ENCODE data around the gene FAM151B. TPM values are rescaled to one million over a fixed set of nuclear protein-coding genes. Genes with fewer than 3 reads are reported as not detected.

The FAM151B gene
- total RNA-seq, 1 experiment from 2014 or later, result 0.72 TPM

DNA sequence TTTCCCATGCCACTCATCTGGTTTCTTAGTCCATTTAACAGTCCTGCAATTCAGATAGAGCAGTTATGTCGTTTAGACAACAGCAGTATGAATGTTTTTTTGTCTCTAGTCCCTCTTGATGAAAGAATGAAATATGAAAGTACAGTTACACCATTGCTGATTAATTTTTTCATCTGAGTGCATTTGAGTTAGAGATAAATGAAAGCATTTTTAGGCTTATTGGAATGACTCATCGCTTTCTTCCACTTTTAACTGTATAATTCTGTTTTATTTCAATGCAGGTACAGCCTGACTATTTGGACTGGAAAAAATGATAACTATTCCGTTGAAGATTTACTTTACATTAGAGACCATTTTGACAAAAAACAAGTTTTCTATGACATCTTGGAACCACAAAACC is 53.5 kb downstream of the FAM151B start:
- Histone ChIP-seq H3K9ac (ENCODE audit: extremely low read depth, insufficient read length, low read length) (no peak overlapping the region), H3K56ac (ENCODE audit: insufficient read length, low read depth, low read length) (no peak overlapping the region), H3K27ac (ENCODE audit: insufficient read length, low read depth, low read length) (no peak overlapping the region), H3K23ac (ENCODE audit: insufficient read length, low read depth, low read length) (no peak overlapping the region), H3K79me2 (ENCODE audit: insufficient read depth, low read length) (no peaks in the 10 kb centered on the region), H3K27me3 (ENCODE audit: insufficient read depth, low read length) (no peaks in the 10 kb centered on the region), H4K20me1 (ENCODE audit: control insufficient read depth, insufficient read depth, insufficient read length) (no peaks in the 10 kb centered on the region), H3K18ac (ENCODE audit: insufficient read length, low read depth, low read length) (no peak overlapping the region), H3K14ac (ENCODE audit: insufficient read depth, low read length) (no peak overlapping the region), H3K79me1 (ENCODE audit: insufficient read depth, low read depth, low read length, poor library complexity, severe bottlenecking) (no peaks in the 10 kb centered on the region), H2BK15ac (ENCODE audit: low read depth, low read length) (no peak overlapping the region), H3K4me1 (ENCODE audit: insufficient read depth, low read length) (no peaks in the 10 kb centered on the region), H2BK5ac (ENCODE audit: insufficient read length, low read length) (no peak overlapping the region), H2AK5ac (ENCODE audit: insufficient read length, low read length) (no peak overlapping the region), H3K9me3 (ENCODE audit: control insufficient read depth, low read depth, low read length) (no peaks in the 10 kb centered on the region), H4K5ac (ENCODE audit: insufficient read length, low read depth, low read length) (no peak overlapping the region), H2BK120ac (ENCODE audit: low read depth, low read length, poor library complexity, severe bottlenecking) (no peak overlapping the region), H3K4ac (ENCODE audit: low read depth, low read length) (no peak overlapping the region), H2BK20ac (ENCODE audit: low read depth, low read length, poor library complexity, severe bottlenecking) (no peak overlapping the region), H3T11ph (ENCODE audit: low read length) (no peak overlapping the region), H4K8ac (replicated peaks; ENCODE audit: insufficient read length, low read depth, low read length) (no peak overlapping the region), H3K4me2 (ENCODE audit: insufficient read depth, insufficient read length, low read length) (no peak overlapping the region), H3K23me2 (ENCODE audit: insufficient read length, low read depth, low read length, poor library complexity, severe bottlenecking) (no peaks in the 10 kb centered on the region), H2BK12ac (ENCODE audit: insufficient read length, low read depth, low read length) (no peak overlapping the region), H4K91ac (ENCODE audit: insufficient read length, low read depth, low read length) (no peak overlapping the region), H2AFZ (ENCODE audit: low read length) (no peak overlapping the region)
- no peak overlapping the region for H3K27ac Mint-ChIP-seq
- no peaks in the 10 kb centered on the region for H3K36me3 Mint-ChIP-seq (ENCODE audit: insufficient read depth in 1 of 3, low read depth in 3 of 3)
- WGBS (ENCODE audit: extremely low coverage, insufficient read length, low lambda C conversion rate), result no CpG with 5 or more reads among the region's 3 CpGs
- H3K4me3 Mint-ChIP-seq, result no peak overlapping the region
- TF ChIP-seq, protein P1, sequence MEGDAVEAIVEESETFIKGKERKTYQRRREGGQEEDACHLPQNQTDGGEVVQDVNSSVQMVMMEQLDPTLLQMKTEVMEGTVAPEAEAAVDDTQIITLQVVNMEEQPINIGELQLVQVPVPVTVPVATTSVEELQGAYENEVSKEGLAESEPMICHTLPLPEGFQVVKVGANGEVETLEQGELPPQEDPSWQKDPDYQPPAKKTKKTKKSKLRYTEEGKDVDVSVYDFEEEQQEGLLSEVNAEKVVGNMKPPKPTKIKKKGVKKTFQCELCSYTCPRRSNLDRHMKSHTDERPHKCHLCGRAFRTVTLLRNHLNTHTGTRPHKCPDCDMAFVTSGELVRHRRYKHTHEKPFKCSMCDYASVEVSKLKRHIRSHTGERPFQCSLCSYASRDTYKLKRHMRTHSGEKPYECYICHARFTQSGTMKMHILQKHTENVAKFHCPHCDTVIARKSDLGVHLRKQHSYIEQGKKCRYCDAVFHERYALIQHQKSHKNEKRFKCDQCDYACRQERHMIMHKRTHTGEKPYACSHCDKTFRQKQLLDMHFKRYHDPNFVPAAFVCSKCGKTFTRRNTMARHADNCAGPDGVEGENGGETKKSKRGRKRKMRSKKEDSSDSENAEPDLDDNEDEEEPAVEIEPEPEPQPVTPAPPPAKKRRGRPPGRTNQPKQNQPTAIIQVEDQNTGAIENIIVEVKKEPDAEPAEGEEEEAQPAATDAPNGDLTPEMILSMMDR (conservative IDR thresholded peaks at IDR 0.05), result no peak
- no peak for DNase-seq
- no peaks in the 10 kb centered on the region for H3K4me1 Mint-ChIP-seq
- H3K9me3 Mint-ChIP-seq, result peaks cover 0 to 3% of the 10 kb centered on the region in 2 experiments; a peak in 2 of 5 replicates
- H3K27me3 Mint-ChIP-seq (ENCODE audit: low read depth), result no peaks in the 10 kb centered on the region; the same call in 1 of the 2 replicates
